NB4 (cell line): ENCODE data around the gene AFMID.
"Not testable (repeated sequence)": the region's sequence is repeated elsewhere in the genome, so short reads cannot be mapped to it uniquely, and the experiment has no call there.

Experiments used
- DNase-seq: peaks from one replicate; pipeline ENCODE4 v3.0.0; 2010; ENCODE audit warnings: low read depth
- H3K4me3 ChIP-seq: one replicate; pipeline ENCODE4 v1.5.1; 2011; ENCODE audit warnings: mild to moderate bottlenecking, low read depth, low read length, moderate library complexity
- CTCF ChIP-seq: IDR thresholded peaks from one replicate; pipeline ENCODE4 v1.5.1; 2012; ENCODE audit warnings: low read depth, low read length
- MYC ChIP-seq: IDR thresholded peaks from 2 replicates; pipeline ENCODE4 v1.6.1; 2011; ENCODE audit warnings: low read depth, low read length
- POLR2A ChIP-seq: IDR thresholded peaks from 2 replicates; pipeline ENCODE4 v1.6.1; 2011; ENCODE audit warnings: mild to moderate bottlenecking; ENCODE audit not compliant: insufficient read length; ENCODE audit errors: extremely low read depth
- TF ChIP-seq, protein P1 (sequence below): IDR thresholded peaks from 2 replicates; pipeline ENCODE4 v1.6.1; 2011; ENCODE audit warnings: low read depth, low read length

AFMID gene, protein sequence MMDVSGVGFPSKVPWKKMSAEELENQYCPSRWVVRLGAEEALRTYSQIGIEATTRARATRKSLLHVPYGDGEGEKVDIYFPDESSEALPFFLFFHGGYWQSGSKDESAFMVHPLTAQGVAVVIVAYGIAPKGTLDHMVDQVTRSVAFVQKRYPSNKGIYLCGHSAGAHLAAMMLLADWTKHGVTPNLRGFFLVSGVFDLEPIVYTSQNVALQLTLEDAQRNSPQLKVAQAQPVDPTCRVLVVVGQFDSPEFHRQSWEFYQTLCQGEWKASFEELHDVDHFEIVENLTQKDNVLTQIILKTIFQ

DNA sequence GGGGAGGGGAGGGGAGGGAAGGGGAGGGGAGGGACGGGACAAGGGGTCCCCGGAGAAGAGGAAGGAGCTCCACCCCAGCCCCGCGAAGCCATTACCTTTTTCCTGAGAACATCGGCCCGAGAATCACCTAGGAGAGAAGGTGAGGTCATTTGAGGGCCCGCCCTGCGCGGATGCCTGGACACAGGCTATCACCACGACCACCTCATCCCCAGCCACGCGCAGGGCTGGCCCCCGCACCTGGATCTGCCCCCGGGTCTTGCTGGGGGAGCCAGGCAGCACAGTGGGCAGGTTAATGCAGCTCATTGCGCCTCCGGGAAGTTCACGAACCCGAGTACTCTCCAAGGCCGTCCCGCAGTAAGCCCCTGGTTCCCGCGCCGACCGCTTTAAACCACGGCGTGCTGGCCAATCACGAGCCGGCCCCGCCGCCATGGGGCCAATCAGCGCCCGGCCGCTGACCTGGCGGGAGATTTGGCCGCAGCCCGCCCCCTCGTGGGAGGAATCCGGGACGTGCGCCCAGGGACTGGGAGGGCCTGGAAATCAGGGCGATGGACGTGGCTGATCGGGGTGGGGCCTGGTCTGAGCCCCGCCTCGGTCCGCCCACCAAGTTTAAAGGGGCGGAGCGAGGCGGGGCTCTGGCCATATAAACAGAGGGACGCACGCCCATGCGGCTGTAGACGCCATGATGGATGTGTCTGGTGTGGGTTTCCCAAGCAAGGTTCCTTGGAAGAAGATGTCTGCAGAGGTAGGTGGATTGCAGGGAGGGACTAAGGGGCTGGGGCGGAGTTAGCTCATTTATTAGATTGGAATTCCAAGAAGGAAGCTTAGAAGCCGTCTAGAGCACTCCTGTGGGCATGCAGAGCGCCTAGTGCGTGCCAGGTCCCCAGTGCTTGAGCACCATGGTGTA lies at the start of gene AFMID, which contains the start of gene TK1:
Gene AFMID, plus strand, starts transcription at position 671 of the 904 bp plus-strand sequence. Its CDS starts 9 bp downstream, at position 680.
Gene TK1, minus strand, starts transcription at position 361 of the 904 bp plus-strand sequence. Its CDS starts 58 bp downstream, at position 303.
- H3K4me3 ChIP-seq: peak within 1 kb of the TSS; percentile 98
- TF ChIP-seq, protein P1, sequence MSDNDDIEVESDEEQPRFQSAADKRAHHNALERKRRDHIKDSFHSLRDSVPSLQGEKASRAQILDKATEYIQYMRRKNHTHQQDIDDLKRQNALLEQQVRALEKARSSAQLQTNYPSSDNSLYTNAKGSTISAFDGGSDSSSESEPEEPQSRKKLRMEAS: peak; percentile 83
- TF ChIP-seq MYC (peak; percentile 94), CTCF (no peak), POLR2A (peak; percentile 95)
- peak; percentile 98 for DNase-seq

DNA sequence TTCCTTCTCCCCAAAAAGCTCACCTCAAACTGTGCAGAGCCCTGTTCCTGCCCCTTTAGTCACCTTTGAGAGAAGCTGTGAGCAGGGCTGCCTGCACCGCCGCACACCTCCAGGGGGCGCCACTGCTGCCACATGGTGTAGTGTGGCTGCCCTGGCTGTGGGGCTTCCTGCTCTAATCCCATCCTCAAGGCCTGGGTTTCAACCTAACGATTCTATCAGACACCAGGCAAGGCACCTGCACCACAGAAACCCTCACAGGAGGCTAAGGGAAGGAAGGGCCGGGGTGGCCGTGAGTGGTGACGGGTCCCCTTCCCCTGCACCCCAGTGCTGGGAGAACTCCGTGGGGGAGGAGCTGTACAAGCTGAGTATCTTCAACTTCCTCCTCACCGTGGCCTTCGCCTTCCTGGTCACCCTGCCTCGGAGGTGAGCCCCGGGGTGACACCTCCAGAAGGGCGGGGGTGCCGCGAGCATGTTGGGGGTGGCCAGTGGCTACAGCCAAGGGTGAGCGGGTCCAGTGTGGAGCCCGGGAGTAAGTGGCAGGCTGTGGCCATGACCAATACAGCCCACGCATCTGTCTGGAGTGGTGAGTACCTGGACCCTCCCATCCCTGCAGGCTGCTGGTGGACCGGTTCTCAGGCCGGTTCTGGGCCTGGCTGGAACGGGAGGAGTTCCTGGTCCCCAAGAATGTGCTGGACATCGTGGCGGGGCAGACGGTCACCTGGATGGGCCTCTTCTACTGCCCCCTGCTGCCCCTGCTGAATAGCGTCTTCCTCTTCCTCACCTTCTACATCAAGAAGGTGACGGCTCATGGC lies 49.6 kb upstream of the AFMID start:
- peak; percentile 67 for TF ChIP-seq CTCF
- TF ChIP-seq MYC: 0 out of 2 replicates have a peak, but pooled peaks have one; percentile 24
- TF ChIP-seq, protein P1: peak; percentile 59
- no peak for TF ChIP-seq POLR2A
- DNase-seq: peak; percentile 60
- H3K4me3 ChIP-seq: no peak overlapping the region

DNA sequence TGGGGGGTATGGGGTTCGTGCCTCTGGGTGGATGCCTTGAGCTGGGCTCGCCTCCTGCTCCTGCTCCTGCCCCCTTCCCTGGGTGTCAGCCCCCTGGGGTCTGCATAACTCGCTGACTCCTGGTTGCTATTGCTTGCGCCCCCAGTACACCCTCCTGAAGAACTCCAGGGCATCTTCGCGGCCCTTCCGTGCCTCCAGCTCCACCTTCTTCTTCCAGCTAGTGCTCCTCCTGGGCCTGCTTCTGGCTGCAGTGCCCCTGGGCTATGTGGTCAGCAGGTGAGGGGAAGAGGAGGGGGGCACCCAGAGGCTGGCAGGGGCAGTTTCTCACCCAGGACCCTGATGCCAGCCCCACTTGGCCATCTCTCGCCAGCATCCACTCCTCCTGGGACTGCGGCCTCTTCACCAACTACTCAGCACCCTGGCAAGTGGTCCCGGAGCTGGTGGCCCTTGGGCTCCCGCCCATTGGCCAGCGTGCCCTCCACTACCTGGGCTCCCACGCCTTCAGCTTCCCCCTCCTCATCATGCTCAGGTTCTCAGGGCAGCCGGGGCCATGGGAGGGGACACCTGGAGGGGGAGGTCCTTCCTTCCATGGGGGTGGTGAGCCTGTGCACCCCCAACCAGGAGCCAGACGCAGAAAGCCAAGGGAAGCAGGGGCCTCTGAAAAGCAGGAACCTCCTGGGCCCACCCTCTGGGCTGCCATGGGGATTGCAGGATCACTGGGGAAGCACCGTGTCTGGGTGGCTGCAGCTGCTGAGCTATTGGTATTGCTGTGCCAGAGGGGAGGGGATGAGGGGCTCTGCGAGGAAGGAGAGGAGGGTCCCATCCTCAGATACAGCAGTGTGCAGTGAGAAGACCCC lies 48.7 kb upstream of the AFMID start:
- no peak overlapping the region for H3K4me3 ChIP-seq
- TF ChIP-seq, protein P1: no peak
- no peak for TF ChIP-seq POLR2A
- no peak for TF ChIP-seq CTCF
- TF ChIP-seq MYC: no peak
- DNase-seq: no peak

DNA sequence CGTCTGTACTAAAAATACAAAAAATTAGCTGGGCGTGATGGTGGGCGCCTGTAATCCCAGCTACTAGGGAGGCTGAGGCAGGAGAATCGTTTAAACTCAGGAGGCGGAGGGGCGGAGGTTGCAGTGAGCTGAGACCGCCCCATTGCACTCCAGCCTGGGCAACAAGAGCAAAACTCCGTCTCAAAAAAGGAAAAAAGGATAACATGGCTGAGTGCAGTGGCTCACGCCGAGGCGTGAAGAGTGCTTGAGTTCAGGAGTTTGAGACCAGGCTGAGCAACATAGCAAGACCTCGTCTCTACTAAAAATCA lies 47.3 kb upstream of the AFMID start:
- H3K4me3 ChIP-seq, DNase-seq: not testable (repeated sequence)

- no peak overlapping the region for H3K4me3 ChIP-seq
- DNase-seq: peak; percentile 96
- TF ChIP-seq, protein P1: no peak
- TF ChIP-seq CTCF (no peak), POLR2A (no peak), MYC (no peak; the same call in 1 of the 2 replicates)
Observed at GRCh38 chr17:78140169-78141051, 46.8 kb upstream of the AFMID start.
